Adrenal gland (tissue), 12 donors: Measurements from ENCODE around the gene SLC22A16. TPM values are rescaled to one million over a fixed set of nuclear protein-coding genes. Genes with fewer than 3 reads are reported as not detected.

ENCODE experiments used
- DNase-seq, 7 donors: peaks; one replicate each; pipeline ENCODE4 v3.0.0-alpha.2; 2019 to 2020
- H3K27ac ChIP-seq, 5 donors: fragments of 200-600 bp; sonication (generic) in 4 of 5; 1 replicate in 3 of 5; 2 replicates in 2 of 5; pipeline versions ENCODE4 v1.5.1 to v1.8.0; 2016 to 2020; ENCODE audit warnings: mild to moderate bottlenecking in 1 of 5
- H3K27me3 ChIP-seq: fragments of 200-600 bp; 2 replicates; pipeline ENCODE4 v1.8.0; 2021
- H3K36me3 ChIP-seq, 2 donors: fragments of 200-600 bp; replicated peaks in 1 of 2; 1 replicate in 1 of 2; 2 replicates in 1 of 2; pipeline versions ENCODE4 v1.5.1 to v1.8.0; 2018 to 2022
- H3K4me1 ChIP-seq, 2 donors: fragments of 200-600 bp; replicated peaks in 1 of 2; 1 replicate in 1 of 2; 2 replicates in 1 of 2; pipeline versions ENCODE4 v1.5.1 to v1.8.0; 2018 to 2021
- H3K4me3 ChIP-seq, 4 donors: fragments of 200-600 bp; sonication (generic) in 3 of 4; one replicate each; pipeline ENCODE4 v1.5.1; 2016 to 2018
- H3K9me3 ChIP-seq, 3 donors: fragments of 200-600 bp; sonication (generic) in 1 of 3; replicated peaks in 1 of 3; 1 replicate in 2 of 3; 2 replicates in 1 of 3; pipeline versions ENCODE4 v1.5.1 to v1.8.0; 2016 to 2021
- POLR2A ChIP-seq, 2 donors: fragments of 450-650 bp; IDR thresholded peaks; one replicate each; pipeline ENCODE4 v1.6.1; 2017; ENCODE audit warnings: antibody characterized with exemption in 2 of 2, mild to moderate bottlenecking in 2 of 2, moderate library complexity in 1 of 2
- WGBS, 4 donors: extraction: QIAGEN DNeasy Blood & Tissue Kit in 2 of 4; methylation state at CpG; one replicate each; pipeline versions ENCODE4 v1.1.5 to v1.1.7; 2013 to 2017; 5-methylcytosine and 5-hydroxymethylcytosine counted together
- intact Hi-C, 2 donors: fragments of 100-400 bp; cut with DNase I; formaldehyde crosslinking; loops; one replicate each; pipeline versions ENCODE4 v1.14.1 to v1.15.0; 2022 to 2023
- polyA plus RNA-seq, 3 donors: library from polyadenylated mRNA; stranded (reverse); fragments of 200-250 nt in 2 of 3; fragments of 350-450 nt in 1 of 3; fragmentation: Illumina TruSeq in 1 of 3; extraction: RNeasy Lipid Tissue Mini Kit (QIAGEN cat#74804) in 1 of 3; gene quantifications; one replicate each; pipeline ENCODE4 v1.2.3, GENCODE V29; 2013 to 2014
- total RNA-seq, 9 donors: library from RNA; depleted of rRNA in 4 of 9; stranded (reverse); fragments of >200 nt in 4 of 9; fragments of 120-200 nt in 1 of 9; fragmentation: NEBNext Ultra II Directional in 1 of 9; extraction: Animal tissue kit (Norgen Biotek cat#: 25700) in 1 of 9; gene quantifications; one replicate each; pipeline versions ENCODE4 v1.1.0 to v1.2.4, GENCODE V29; 2013 to 2023
- TF ChIP-seq, protein P1 (sequence below), 6 experiments: fragments of 450-650 bp in 4 of 6; fragments of 200-600 bp in 2 of 6; sonication (generic) in 1 of 6; IDR thresholded peaks; 1 replicate in 5 of 6; 2 replicates in 1 of 6; pipeline versions ENCODE4 v1.5.1 to v1.8.0; 2016 to 2021; ENCODE audit warnings: antibody characterized with exemption in 6 of 6, mild to moderate bottlenecking in 2 of 6, moderate library complexity in 1 of 6
- donor health status: healthy with polysubstance abuse.
- donor health status: Bipolar disorder and iron deficiency.
- donor health status: DM: yes; HTN: yes; CAD: no.
- donor health status: DM: no; HTN: no; CAD: no.
- donor health status: DM: no; HTN: no; CAD: no.
- donor health status: DM: yes; HTN: yes; CAD: no.

Gene SLC22A16
- total and polyA plus RNA-seq, 12 donors: 0.11 to 1.6 (median 0.34) TPM; not detected in 7

DNA sequence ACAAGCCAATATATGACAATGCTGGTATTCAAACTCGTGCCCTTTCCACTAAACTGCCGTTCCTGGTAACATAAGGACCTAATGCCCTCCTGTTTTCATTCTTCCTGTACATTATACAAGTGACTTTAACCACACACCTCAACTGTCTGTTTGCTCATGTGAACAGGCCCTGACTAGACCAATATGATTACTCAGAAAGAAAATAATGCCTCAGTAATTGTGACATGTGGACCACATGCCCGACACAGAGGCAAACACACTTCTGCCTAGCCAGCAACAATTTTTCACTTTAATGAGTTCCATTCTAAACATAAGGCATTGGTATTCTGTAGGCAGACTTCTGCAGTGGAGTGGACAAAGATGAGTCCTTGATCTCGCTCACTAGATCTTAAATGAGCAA is 30.0 kb downstream of the SLC22A16 start:
- DNase-seq: no peak
- no peak overlapping the region for H3K27ac ChIP-seq
- intact Hi-C loops: no loop called here
- 64 to 74% (median 66%) methylated on average over 4 of the region's 4 CpGs for WGBS, 4 donors
- no peaks in the 10 kb centered on the region for H3K4me1 ChIP-seq
- no peaks in the 10 kb centered on the region for H3K27me3 ChIP-seq
- H3K36me3 ChIP-seq: no peaks in the 10 kb centered on the region
- no peaks in the 10 kb centered on the region for H3K9me3 ChIP-seq
- H3K4me3 ChIP-seq: no peak overlapping the region
- TF ChIP-seq, protein P1, sequence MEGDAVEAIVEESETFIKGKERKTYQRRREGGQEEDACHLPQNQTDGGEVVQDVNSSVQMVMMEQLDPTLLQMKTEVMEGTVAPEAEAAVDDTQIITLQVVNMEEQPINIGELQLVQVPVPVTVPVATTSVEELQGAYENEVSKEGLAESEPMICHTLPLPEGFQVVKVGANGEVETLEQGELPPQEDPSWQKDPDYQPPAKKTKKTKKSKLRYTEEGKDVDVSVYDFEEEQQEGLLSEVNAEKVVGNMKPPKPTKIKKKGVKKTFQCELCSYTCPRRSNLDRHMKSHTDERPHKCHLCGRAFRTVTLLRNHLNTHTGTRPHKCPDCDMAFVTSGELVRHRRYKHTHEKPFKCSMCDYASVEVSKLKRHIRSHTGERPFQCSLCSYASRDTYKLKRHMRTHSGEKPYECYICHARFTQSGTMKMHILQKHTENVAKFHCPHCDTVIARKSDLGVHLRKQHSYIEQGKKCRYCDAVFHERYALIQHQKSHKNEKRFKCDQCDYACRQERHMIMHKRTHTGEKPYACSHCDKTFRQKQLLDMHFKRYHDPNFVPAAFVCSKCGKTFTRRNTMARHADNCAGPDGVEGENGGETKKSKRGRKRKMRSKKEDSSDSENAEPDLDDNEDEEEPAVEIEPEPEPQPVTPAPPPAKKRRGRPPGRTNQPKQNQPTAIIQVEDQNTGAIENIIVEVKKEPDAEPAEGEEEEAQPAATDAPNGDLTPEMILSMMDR (IDR thresholded peaks at IDR 0.05): no peak
- no peak for TF ChIP-seq POLR2A (IDR thresholded peaks at IDR 0.05)

DNA sequence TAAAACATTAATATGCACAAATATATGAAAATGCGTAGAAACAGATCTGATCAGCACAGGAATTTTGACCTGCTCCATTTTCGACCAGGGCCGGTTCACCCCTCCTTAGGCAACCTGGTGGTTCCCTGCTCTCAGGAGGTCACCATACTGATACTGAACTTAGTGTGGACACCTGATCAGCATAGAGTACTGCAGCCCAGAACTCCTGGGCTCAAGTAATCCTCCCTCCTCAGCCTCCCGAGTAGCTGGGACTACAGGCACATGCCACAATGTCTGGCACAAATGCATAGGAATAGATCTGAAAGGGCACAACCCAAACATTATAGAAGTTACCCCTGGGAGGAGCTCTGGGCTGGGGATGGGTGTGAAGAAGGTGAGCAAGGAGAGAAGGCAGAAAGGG is 36.4 kb downstream of the SLC22A16 start:
- no peaks in the 10 kb centered on the region for H3K27me3 ChIP-seq
- TF ChIP-seq, protein P1 (IDR thresholded peaks at IDR 0.05): no peak
- no peak for TF ChIP-seq POLR2A (IDR thresholded peaks at IDR 0.05)
- no peak overlapping the region for H3K4me3 ChIP-seq
- no peak for DNase-seq
- H3K36me3 ChIP-seq: no peaks in the 10 kb centered on the region
- no peaks in the 10 kb centered on the region for H3K4me1 ChIP-seq
- H3K9me3 ChIP-seq: no peaks in the 10 kb centered on the region
- intact Hi-C loops: no loop called here
- H3K27ac ChIP-seq: no peak overlapping the region
- WGBS, 4 donors: 77 to 82% (median 82%) methylated on average over 4 of the region's 4 CpGs

DNA sequence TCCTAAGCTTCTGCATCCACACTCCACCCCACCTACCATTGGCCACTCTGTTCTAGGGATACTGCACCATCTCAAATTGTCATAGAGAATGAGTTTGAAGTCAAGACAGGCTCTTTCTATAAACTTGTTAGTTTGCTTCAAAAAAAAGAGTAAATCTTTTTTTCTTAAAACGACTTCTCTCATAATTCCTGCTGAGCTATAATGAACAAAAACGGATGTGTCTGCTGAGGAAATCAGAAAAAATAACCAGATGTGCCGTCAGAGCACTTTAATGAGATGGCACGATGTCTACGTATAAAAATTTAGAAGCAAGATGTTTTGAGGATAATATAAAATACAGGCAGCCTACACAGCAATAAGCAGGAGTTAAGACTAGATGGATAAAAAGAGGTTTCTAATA is 37.1 kb downstream of the SLC22A16 start:
- no peak overlapping the region for H3K27ac ChIP-seq
- 57 to 64% (median 61%) methylated on average over 5 of the region's 5 CpGs for WGBS, 4 donors
- intact Hi-C loops: no loop called here
- DNase-seq: no peak
- H3K4me3 ChIP-seq: no peak overlapping the region
- TF ChIP-seq, protein P1 (IDR thresholded peaks at IDR 0.05): no peak
- no peak for TF ChIP-seq POLR2A (IDR thresholded peaks at IDR 0.05)
- H3K36me3 ChIP-seq: no peaks in the 10 kb centered on the region
- H3K4me1 ChIP-seq: no peaks in the 10 kb centered on the region
- no peaks in the 10 kb centered on the region for H3K9me3 ChIP-seq
- H3K27me3 ChIP-seq: no peaks in the 10 kb centered on the region

DNA sequence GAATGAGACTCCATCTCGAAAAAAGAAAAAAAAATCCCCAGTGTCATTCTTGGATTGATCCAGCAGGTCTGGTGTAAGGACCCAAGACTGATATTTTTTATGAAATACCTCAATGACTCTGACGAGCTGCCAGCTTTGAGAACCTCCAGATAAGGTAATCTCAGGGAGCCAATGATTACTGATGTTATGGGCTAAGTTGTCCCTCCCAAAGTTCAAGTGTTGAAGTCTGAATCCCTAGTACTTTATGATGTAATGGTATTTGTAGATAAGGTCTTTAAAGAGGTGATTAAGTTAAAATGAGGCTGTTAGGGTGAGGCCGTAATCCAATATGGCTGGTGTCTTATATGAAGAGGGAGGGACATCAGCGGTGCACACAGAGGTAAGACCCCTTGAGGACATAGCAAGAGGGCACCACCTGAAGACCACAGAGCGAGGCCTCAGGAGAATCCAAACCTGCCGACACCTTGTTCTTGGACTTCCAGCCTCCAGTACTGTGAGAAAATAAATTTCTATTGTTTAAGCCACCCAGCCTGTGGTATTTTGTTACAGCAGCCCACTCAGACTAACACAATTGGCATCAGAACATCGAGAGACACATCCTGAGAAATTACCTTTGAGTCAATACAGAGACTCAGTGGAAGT is 41.3 kb downstream of the SLC22A16 start:
- no peak overlapping the region for H3K4me3 ChIP-seq
- no peak for TF ChIP-seq POLR2A (IDR thresholded peaks at IDR 0.05)
- TF ChIP-seq, protein P1 (IDR thresholded peaks at IDR 0.05): no peak
- H3K9me3 ChIP-seq: no peaks in the 10 kb centered on the region
- H3K27me3 ChIP-seq: no peaks in the 10 kb centered on the region
- H3K36me3 ChIP-seq: no peaks in the 10 kb centered on the region
- H3K4me1 ChIP-seq: no peaks in the 10 kb centered on the region
- no peak for DNase-seq
- 76 to 89% (median 85%) methylated on average over 7 of the region's 7 CpGs for WGBS, 4 donors
- intact Hi-C loops: no loop called here
- no peak overlapping the region for H3K27ac ChIP-seq
